Coronary artery (tissue), 2 donors: ENCODE data around the gene ATF6B.

Experiments used
- DNase-seq: peaks from one replicate; pipeline ENCODE4 v3.0.0-alpha.2; 2017; ENCODE audit warnings: low spot score
- H3K27ac ChIP-seq, 2 donors: fragments of 200-600 bp; sonication (generic); one replicate each; pipeline ENCODE4 v1.5.1; 2016 to 2019
- H3K4me3 ChIP-seq: fragments of 200-600 bp; sonication (generic); 2 replicates; pipeline ENCODE4 v1.5.1; 2016; ENCODE audit warnings: mild to moderate bottlenecking, moderate library complexity
- CTCF ChIP-seq: fragments of 200-600 bp; sonication (generic); IDR thresholded peaks from one replicate; pipeline ENCODE4 v1.5.1; 2019; ENCODE audit warnings: antibody characterized with exemption

ATF6B gene

GRCh38 chr6:32112431-32112980, 15.5 kb downstream of the ATF6B start:
- DNase-seq = no peak
- TF ChIP-seq CTCF = no peak
- Histone ChIP-seq H3K4me3 (no peak overlapping the region), H3K27ac (peak overlapping the region in 1 of 2 donors; percentile 89)

GRCh38 chr6:32111424-32112066, 16.5 kb downstream of the ATF6B start:
- Histone ChIP-seq H3K27ac (peak overlapping the region; percentile 3 to 89), H3K4me3 (no peak overlapping the region)
- TF ChIP-seq CTCF = no peak
- no peak for DNase-seq

- Histone ChIP-seq H3K4me3 (peak overlapping the region; percentile 76), H3K27ac (peak overlapping the region; percentile 49 to 89)
- TF ChIP-seq CTCF = no peak
- DNase-seq = no peak
Observed at GRCh38 chr6:32110632-32111031, 17.4 kb downstream of the ATF6B start.

GRCh38 chr6:32109765-32110160, 18.3 kb downstream of the ATF6B start:
- peak overlapping the region; percentile 76 for H3K4me3 ChIP-seq
- no peak for TF ChIP-seq CTCF
- peak overlapping the region; percentile 49 to 89 for H3K27ac ChIP-seq
- no peak for DNase-seq

- TF ChIP-seq CTCF = no peak
- Histone ChIP-seq H3K27ac (peak within 1 kb of the TSS; percentile 78 to 89), H3K4me3 (peak within 1 kb of the TSS; percentile 76)
- DNase-seq = no peak
Observed at GRCh38 chr6:32109114-32109764, 18.8 kb downstream of the ATF6B start, which contains the start of gene TNXB. Gene TNXB (minus strand): TSS chr6:32109338. CDS start chr6:32098198, 11,140 bp downstream.

GRCh38 chr6:32108727-32109113, 19.3 kb downstream of the ATF6B start:
- Histone ChIP-seq H3K27ac (peak overlapping the region; percentile 78 to 89), H3K4me3 (peak overlapping the region; percentile 76)
- no peak for TF ChIP-seq CTCF
- DNase-seq = no peak
